ENCODE data around the gene CTBP2. TPM values are rescaled to one million over a fixed set of nuclear protein-coding genes. Genes with fewer than 3 reads are reported as not detected.
A peak's percentile ranks its signal among the peaks of the same experiment; 100 is the strongest.
"Not testable (repeated sequence)": the region's sequence is repeated elsewhere in the genome, so short reads cannot be mapped to it uniquely, and the experiment has no call there.

CTBP2 gene
- total RNA-seq, 1 donor from 2014 or later = 123 TPM

DNA sequence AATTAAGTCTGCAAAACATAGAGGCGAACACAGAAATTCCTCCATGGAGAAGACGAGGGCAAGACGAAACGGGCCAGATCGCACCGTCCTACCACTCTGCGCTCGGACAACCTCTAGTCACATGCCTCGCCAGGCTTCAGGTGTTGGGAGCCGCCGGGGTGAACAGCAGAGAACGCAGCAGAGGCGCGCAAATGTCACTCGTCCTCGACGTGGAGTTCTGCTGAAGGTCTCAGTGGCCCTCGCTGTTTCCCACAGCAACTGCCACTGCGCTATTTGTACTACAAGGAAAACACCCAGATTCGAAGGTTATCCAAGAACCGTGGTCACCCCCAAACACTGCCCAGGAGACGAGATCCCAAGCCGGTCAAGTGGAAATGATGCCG lies 9.2 kb downstream of the CTBP2 start:
- Histone ChIP-seq H3K27me3 (ENCODE audit: control insufficient read depth, insufficient read depth, low read length) (no peaks in the 10 kb centered on the region), H3K4me3 (ENCODE audit: low read depth, low read length) (no peak overlapping the region), H3K36me3 (ENCODE audit: control insufficient read depth, insufficient read depth, low read length) (peaks cover 4% of the 10 kb centered on the region)
- TF ChIP-seq, protein P1, sequence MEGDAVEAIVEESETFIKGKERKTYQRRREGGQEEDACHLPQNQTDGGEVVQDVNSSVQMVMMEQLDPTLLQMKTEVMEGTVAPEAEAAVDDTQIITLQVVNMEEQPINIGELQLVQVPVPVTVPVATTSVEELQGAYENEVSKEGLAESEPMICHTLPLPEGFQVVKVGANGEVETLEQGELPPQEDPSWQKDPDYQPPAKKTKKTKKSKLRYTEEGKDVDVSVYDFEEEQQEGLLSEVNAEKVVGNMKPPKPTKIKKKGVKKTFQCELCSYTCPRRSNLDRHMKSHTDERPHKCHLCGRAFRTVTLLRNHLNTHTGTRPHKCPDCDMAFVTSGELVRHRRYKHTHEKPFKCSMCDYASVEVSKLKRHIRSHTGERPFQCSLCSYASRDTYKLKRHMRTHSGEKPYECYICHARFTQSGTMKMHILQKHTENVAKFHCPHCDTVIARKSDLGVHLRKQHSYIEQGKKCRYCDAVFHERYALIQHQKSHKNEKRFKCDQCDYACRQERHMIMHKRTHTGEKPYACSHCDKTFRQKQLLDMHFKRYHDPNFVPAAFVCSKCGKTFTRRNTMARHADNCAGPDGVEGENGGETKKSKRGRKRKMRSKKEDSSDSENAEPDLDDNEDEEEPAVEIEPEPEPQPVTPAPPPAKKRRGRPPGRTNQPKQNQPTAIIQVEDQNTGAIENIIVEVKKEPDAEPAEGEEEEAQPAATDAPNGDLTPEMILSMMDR (IDR thresholded peaks at IDR 0.05; ENCODE audit: insufficient read depth, low read length, severe bottlenecking) = no peak
- DNase-seq (ENCODE audit: low read depth) = no peak
- no peak for FAIRE-seq

DNA sequence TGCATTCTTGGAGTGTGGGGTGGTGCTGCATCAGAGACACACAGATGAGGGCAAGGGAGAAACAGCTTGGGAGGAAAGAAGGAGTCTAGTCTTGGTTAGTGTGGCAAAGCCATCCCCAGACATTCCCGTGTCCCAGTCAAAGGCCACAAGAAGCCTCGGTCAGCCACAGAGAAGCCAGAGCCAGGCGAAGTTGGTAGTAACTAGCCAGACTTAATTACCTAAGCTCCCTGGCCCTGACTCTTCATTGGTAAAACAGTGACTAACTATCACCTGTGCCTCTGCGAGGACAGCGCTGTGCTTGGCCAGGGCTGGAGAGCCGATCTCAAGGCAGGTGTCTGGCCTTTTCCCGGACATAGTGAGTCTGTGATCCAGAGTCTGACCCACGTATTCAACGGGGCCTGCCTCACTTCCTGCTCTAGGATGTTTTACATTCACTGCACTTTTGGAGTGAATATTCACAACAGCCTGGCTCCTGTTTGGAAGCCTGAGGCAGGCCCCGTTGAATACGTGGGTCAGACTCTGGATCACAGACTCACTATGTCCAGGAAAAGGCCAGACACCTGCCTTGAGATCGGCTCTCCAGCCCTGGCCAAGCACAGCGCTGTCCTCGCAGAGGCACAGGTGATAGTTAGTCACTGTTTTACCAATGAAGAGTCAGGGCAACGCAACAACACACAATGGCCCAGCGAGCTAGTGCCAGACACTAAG lies 9.8 kb downstream of the CTBP2 start:
- not testable (repeated sequence) for H3K27me3 ChIP-seq (ENCODE audit: control insufficient read depth, insufficient read depth, low read length); H3K36me3 ChIP-seq (ENCODE audit: control insufficient read depth, insufficient read depth, low read length); DNase-seq (ENCODE audit: low read depth); H3K4me3 ChIP-seq (ENCODE audit: low read depth, low read length)
- peak; percentile 70 for FAIRE-seq

DNA sequence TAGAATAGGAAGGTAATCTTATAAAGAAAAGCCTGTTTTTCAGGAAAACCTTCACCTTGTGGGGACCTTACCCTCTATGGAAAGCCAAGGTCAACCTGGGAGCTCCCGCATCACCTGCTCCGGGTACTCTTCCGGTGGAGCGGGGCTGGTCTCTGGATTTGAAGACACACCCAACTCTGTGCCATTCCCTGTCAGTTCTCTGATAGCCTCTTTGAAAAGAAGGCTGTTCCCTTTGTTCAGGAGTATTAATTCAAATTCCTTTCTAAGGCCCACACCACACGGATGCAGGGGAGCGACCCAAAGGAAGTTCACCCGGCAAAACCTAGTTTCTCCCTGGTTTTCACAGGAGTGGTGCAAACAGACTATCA lies 10.7 kb downstream of the CTBP2 start:
- Histone ChIP-seq H3K36me3 (ENCODE audit: control insufficient read depth, insufficient read depth, low read length) (peaks cover 4% of the 10 kb centered on the region), H3K4me3 (ENCODE audit: low read depth, low read length) (no peak overlapping the region), H3K27me3 (ENCODE audit: control insufficient read depth, insufficient read depth, low read length) (no peaks in the 10 kb centered on the region)
- TF ChIP-seq, protein P1 (IDR thresholded peaks at IDR 0.05; ENCODE audit: insufficient read depth, low read length, severe bottlenecking) = no peak
- FAIRE-seq (peak; percentile 79), DNase-seq (ENCODE audit: low read depth) (no peak)

DNA sequence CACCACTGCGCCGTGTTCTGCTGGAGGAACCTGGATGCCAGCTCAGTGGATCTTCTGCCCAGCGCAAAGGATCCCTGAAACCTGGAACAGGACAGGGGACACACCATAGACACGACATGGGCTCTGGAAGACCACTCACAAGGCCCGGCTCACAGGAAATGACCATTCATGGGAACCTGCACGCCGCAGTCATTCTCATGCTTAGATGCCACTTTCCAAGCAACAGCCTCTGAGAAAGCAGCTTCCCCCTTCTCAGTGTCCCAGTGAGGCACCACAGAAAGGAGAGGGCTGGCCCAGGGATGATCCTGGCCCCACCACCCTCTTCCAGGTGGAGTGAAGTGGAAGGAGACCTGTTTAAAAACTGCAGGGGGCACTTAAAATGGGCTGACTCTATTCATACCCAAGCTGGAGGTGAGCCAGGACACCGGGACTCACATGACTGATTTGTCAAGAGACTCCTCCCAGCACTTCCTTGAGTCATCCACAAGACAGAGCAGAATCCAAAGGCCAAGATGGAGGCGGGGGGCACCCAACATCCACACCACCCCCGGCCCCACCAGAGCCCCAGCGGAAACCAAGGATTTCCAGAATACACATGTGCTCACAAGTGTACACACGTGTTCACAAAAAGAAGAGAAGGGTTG lies 11.2 kb downstream of the CTBP2 start:
- no peak overlapping the region for H3K4me3 ChIP-seq (ENCODE audit: low read depth, low read length)
- peak; percentile 87 for DNase-seq (ENCODE audit: low read depth)
- FAIRE-seq = no peak
- TF ChIP-seq, protein P1 (IDR thresholded peaks at IDR 0.05; ENCODE audit: insufficient read depth, low read length, severe bottlenecking) = no peak
- peaks cover 4% of the 10 kb centered on the region for H3K36me3 ChIP-seq (ENCODE audit: control insufficient read depth, insufficient read depth, low read length)
- no peaks in the 10 kb centered on the region for H3K27me3 ChIP-seq (ENCODE audit: control insufficient read depth, insufficient read depth, low read length)

DNA sequence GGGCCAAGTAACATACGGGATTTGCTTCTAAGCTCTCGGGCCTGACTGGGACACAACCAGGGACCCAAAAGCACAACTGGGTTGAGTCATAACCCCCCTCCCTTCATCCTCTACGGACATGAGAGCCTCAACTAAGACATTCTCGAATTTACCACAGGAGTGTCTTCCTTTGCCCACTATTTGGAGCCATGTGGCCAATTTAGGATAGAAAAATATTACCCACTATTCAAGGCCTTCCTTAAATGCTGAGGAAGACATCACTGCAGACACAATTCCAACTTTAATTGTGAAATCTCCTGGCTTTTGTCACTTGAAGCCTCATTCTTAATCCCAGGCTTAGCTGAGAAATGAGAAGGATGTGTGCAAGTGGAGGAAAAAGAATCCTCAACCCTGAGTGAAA lies 11.8 kb downstream of the CTBP2 start:
- no peaks in the 10 kb centered on the region for H3K27me3 ChIP-seq (ENCODE audit: control insufficient read depth, insufficient read depth, low read length)
- FAIRE-seq (no peak), DNase-seq (ENCODE audit: low read depth) (no peak)
- TF ChIP-seq, protein P1 (IDR thresholded peaks at IDR 0.05; ENCODE audit: insufficient read depth, low read length, severe bottlenecking) = no peak
- no peak overlapping the region for H3K4me3 ChIP-seq (ENCODE audit: low read depth, low read length)
- H3K36me3 ChIP-seq (ENCODE audit: control insufficient read depth, insufficient read depth, low read length) = peaks cover 4% of the 10 kb centered on the region

DNA sequence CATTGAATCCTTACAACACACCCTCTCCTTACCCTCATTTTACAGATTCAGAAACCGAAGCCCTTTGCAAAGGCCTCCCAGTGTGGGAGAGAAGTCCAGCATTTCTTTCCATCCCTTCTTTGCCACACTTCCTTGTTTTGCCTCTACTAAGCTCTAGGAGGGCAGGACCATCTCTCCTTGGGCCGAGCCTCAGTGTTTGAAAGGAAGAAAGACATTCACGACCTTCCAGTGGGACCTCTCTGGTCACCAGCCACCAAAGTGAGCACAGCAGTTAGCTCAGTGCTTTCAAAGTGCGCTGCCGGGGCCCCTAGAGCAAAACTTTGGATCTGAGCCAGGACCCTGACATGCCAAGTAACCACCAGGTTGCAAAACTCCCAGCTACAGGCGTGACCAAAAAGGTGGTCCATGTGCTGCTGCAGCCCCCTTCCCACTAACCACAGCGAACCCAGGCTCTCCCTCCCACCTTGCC lies 12.4 kb downstream of the CTBP2 start:
- no peaks in the 10 kb centered on the region for H3K27me3 ChIP-seq (ENCODE audit: control insufficient read depth, insufficient read depth, low read length)
- TF ChIP-seq, protein P1 (IDR thresholded peaks at IDR 0.05; ENCODE audit: insufficient read depth, low read length, severe bottlenecking) = no peak
- H3K36me3 ChIP-seq (ENCODE audit: control insufficient read depth, insufficient read depth, low read length) = peaks cover 4% of the 10 kb centered on the region
- FAIRE-seq = no peak
- H3K4me3 ChIP-seq (ENCODE audit: low read depth, low read length) = no peak overlapping the region
- no peak for DNase-seq (ENCODE audit: low read depth)
